Measurements from ENCODE around the gene LRBA. TPM values are rescaled to one million over a fixed set of nuclear protein-coding genes. Genes with fewer than 3 reads are reported as not detected.

Gene LRBA
- polyA plus RNA-seq, 3 donors from 2014 or later, result 18.1 to 25.3 (median 19.6) TPM

DNA sequence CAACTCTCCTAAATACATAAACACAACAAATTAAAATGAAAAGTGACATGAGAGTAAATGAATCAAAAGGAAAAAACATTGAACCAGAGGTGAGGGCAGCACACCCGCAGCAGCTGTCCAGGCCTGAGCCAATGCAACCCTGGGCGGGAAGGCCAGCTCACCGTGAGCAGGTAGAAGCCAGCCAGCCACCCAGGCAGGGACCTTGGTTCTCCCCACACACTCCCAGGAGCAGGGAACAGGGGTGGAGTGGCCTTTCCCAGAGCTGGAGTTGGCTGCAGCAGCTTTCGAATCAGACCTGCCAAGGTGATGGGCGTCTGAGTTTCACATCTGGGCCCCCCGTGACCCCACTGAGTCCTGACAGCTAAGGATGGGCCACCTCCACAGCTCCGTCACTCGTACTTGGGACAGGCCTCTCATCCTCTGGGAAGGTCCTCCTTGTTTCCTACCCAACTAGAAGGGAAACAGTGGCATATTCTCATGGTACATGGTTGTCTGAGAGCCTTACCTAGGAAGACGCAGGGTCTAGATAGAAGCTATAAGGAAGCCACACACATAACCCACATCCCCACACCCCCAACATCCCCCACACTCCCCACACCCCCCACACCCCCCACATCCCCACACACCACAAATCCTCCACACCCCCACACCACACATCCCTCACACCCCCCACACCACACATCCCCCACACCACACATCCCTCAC lies 764.6 kb downstream of the LRBA start:
- peaks cover 0 to 2% of the 10 kb centered on the region in 2 donors for H3K4me1 Mint-ChIP-seq
- DNase-seq, result peak in 1 of 3 donors; percentile 5
- peak overlapping the region in 1 of 6 donors; percentile 51 for H3K27ac Mint-ChIP-seq
- H3K9me3 Mint-ChIP-seq, result no peaks in the 10 kb centered on the region
- no peak overlapping the region for H3K4me3 Mint-ChIP-seq
- H3K36me3 Mint-ChIP-seq, result no peaks in the 10 kb centered on the region
- peaks cover 0 to 5% (median 0%) of the 10 kb centered on the region in 3 donors for H3K27me3 Mint-ChIP-seq (ENCODE audit: low read depth in 3 of 3)

DNA sequence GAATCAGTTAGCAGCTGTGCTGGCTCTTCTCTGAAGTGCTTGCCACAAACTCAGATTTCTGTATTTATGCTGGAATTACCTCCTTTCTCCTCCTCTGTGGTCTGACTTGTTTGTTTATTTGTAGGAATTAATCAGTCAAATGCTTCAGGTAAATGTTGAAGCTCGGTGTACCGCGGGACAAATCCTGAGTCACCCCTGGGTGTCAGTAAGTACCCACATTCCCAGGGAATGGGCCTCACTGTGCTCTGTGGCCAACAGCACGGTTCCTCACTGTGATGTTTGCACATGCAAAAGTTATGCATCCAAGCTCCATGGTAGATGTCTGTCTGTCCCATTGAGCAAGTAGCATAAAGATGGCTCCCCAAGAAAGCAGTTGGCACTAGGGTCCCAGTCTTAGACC lies 766.9 kb downstream of the LRBA start:
- Mint-ChIP-seq H3K36me3 (no peaks in the 10 kb centered on the region), H3K4me3 (no peak overlapping the region), H3K9me3 (no peaks in the 10 kb centered on the region), H3K4me1 (peaks cover 0 to 4% of the 10 kb centered on the region in 2 donors), H3K27me3 (ENCODE audit: low read depth in 3 of 3) (peaks cover 0 to 3% (median 2%) of the 10 kb centered on the region in 3 donors), H3K27ac (no peak overlapping the region)
- no peak for DNase-seq

DNA sequence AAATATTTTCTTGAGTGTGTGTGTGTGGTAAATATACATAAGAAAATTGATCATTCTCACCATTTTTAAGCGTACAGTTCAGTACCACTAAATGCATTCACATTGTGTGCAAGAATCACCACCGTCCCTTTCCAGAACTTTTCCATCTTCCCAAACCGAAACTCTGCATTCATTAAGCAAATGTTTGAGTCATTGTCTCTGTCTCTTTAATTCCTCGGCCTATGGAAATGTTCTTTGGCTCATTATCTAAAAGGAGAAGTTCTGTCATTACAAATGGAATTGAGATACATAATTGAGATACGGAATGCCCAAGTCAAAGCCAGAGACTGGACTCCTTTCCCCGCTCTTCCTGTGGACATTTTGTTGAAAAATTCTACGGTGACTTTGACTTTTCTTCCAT lies 767.9 kb downstream of the LRBA start:
- Mint-ChIP-seq H3K4me3 (no peak overlapping the region), H3K27me3 (ENCODE audit: low read depth in 3 of 3) (peaks cover 0 to 3% (median 2%) of the 10 kb centered on the region in 3 donors), H3K4me1 (peaks cover 0 to 4% of the 10 kb centered on the region in 2 donors), H3K36me3 (no peaks in the 10 kb centered on the region), H3K9me3 (no peaks in the 10 kb centered on the region), H3K27ac (no peak overlapping the region)
- no peak for DNase-seq

- no peaks in the 10 kb centered on the region for H3K9me3 Mint-ChIP-seq
- H3K4me3 Mint-ChIP-seq, result no peak overlapping the region
- H3K27ac Mint-ChIP-seq, result no peak overlapping the region
- H3K4me1 Mint-ChIP-seq, result peaks cover 0 to 2% of the 10 kb centered on the region in 2 donors
- no peak for DNase-seq
- H3K27me3 Mint-ChIP-seq (ENCODE audit: low read depth in 3 of 3), result peaks cover 2 to 3% (median 2%) of the 10 kb centered on the region in 3 donors
- H3K36me3 Mint-ChIP-seq, result no peaks in the 10 kb centered on the region
Observed at GRCh38 chr4:150244600-150244999, 770.5 kb downstream of the LRBA start.

GRCh38 chr4:150243932-150244331 lies 771.2 kb downstream of the LRBA start:
- DNase-seq, result no peak
- Mint-ChIP-seq H3K27ac (no peak overlapping the region), H3K4me1 (peaks cover 0 to 2% of the 10 kb centered on the region in 2 donors), H3K36me3 (no peaks in the 10 kb centered on the region), H3K9me3 (no peaks in the 10 kb centered on the region), H3K27me3 (ENCODE audit: low read depth in 3 of 3) (peaks cover 2 to 3% (median 2%) of the 10 kb centered on the region in 3 donors), H3K4me3 (no peak overlapping the region)

- Mint-ChIP-seq H3K4me3 (no peak overlapping the region), H3K27me3 (ENCODE audit: low read depth in 3 of 3) (peaks cover 2 to 3% (median 2%) of the 10 kb centered on the region in 3 donors), H3K27ac (no peak overlapping the region), H3K9me3 (no peaks in the 10 kb centered on the region), H3K4me1 (peaks cover 0 to 2% of the 10 kb centered on the region in 2 donors), H3K36me3 (no peaks in the 10 kb centered on the region)
- no peak for DNase-seq
Observed at GRCh38 chr4:150242820-150243458, 772.1 kb downstream of the LRBA start.

DNA sequence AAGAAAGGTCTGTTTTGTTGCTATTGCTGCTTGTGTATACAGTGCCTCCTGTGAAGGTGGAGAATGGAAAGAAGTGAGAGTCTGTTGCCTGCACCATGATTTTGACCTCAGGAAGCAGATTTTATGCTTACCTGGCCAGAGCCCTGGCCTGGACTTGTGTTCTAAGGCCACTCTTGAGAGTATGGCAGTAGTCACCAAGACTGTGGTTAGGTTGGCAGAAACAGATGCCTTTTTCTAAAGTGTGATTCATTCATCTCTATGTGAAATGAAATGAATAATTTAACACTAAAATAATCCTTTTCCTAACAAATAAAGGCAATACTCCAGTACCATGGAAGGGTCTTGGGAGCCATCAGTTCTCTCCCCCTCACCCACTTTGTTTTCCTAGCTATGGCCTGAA lies 775.1 kb downstream of the LRBA start:
- peaks cover 0 to 2% (median 1%) of the 10 kb centered on the region in 3 donors for H3K27me3 Mint-ChIP-seq (ENCODE audit: low read depth in 3 of 3)
- no peak for DNase-seq
- no peaks in the 10 kb centered on the region for H3K36me3 Mint-ChIP-seq
- H3K9me3 Mint-ChIP-seq, result no peaks in the 10 kb centered on the region
- H3K27ac Mint-ChIP-seq, result no peak overlapping the region
- no peaks in the 10 kb centered on the region for H3K4me1 Mint-ChIP-seq
- H3K4me3 Mint-ChIP-seq, result no peak overlapping the region

- no peaks in the 10 kb centered on the region for H3K9me3 Mint-ChIP-seq
- DNase-seq, result no peak
- no peak overlapping the region for H3K4me3 Mint-ChIP-seq
- peaks cover 0 to 2% (median 0%) of the 10 kb centered on the region in 3 donors for H3K27me3 Mint-ChIP-seq (ENCODE audit: low read depth in 3 of 3)
- H3K27ac Mint-ChIP-seq, result no peak overlapping the region
- H3K4me1 Mint-ChIP-seq, result no peaks in the 10 kb centered on the region
- no peaks in the 10 kb centered on the region for H3K36me3 Mint-ChIP-seq
Observed at GRCh38 chr4:150238591-150238990, 776.5 kb downstream of the LRBA start.

DNA sequence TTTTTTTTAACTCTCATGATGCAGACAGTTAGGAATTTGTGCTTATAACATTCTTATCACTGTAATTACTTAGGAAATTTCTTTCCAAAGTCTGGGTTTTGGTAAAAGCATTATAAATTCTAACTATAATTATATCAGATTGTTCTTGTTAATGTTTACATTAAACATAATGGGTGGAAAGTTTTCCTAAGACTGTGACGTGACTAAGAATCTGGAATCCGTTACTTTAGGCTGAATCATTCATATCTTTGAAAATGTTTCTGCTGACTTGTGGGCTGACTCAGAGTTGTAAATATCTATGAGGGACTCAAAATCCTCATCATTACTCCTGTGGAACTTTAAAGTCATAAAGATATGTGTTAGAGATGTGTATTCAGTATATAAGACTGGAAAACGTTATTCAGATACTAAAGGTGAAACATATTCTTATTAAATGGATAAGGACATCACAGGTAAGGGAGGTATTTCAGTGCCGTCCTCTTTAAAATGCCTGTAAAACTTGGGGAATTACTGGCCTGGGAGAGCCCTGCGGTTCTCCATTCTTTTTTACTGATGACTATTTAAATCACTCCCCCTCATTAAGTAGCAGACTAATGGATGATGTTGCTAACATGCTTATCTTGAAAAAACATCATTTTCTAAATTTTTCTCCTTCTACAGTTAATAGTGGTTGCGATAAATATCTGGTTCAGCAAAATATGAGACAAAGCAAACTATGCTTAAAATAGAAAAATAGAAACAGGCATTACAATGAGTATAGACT lies 777.8 kb downstream of the LRBA start:
- H3K36me3 Mint-ChIP-seq, result no peaks in the 10 kb centered on the region
- H3K4me3 Mint-ChIP-seq, result no peak overlapping the region
- DNase-seq, result no peak
- H3K4me1 Mint-ChIP-seq, result no peaks in the 10 kb centered on the region
- H3K27me3 Mint-ChIP-seq (ENCODE audit: low read depth in 3 of 3), result peaks cover 0 to 2% (median 0%) of the 10 kb centered on the region in 3 donors
- H3K9me3 Mint-ChIP-seq, result peaks cover 0 to 2% (median 0%) of the 10 kb centered on the region in 6 donors
- no peak overlapping the region for H3K27ac Mint-ChIP-seq

DNA sequence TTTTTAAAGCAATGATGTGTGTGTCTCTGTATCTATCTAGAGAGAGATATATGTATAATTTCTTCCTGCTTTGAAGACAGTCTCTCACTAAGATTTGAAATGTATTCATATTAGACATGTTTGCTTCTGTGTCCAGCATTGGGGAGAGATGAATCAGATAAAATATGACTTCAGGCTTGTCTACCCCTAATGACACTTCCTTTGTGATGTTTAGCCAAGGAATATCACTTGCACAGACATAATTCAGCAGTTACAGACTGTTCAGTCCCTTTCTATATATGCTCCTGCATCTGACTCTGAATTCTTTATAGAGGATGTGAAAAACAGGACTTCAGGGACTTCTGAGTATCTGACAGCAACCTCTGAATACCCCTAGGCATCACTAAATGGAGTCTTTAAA lies 778.5 kb downstream of the LRBA start:
- Mint-ChIP-seq H3K9me3 (peaks cover 0 to 2% (median 0%) of the 10 kb centered on the region in 6 donors), H3K4me1 (no peaks in the 10 kb centered on the region), H3K27ac (no peak overlapping the region), H3K36me3 (no peaks in the 10 kb centered on the region), H3K4me3 (no peak overlapping the region), H3K27me3 (ENCODE audit: low read depth in 3 of 3) (peaks cover 0 to 2% (median 0%) of the 10 kb centered on the region in 3 donors)
- DNase-seq, result no peak

DNA sequence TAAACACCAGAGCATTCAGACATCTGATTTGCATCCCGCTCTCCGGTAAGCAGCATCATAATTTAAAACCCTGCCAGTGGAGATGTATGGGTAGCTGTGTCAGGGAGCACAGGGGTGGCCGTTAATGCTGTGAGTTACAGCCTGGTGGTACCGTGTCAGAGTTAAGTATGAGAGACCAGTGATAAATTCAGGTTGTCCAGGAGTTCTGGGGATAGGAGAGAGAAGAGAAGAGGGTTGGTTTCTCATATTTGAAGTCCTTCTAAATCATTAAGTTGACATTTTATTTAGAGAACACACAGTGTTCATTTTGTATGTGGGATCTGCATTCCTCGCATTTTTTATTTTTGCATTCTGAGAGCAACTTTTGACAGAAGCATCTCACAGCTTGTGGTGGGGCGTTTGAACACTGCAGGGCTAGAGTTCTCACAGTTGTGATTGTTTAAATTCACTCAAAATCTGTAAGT lies 779.2 kb downstream of the LRBA start:
- DNase-seq, result no peak
- Mint-ChIP-seq H3K4me3 (no peak overlapping the region), H3K36me3 (no peaks in the 10 kb centered on the region), H3K27me3 (ENCODE audit: low read depth in 3 of 3) (no peaks in the 10 kb centered on the region), H3K27ac (no peak overlapping the region), H3K9me3 (peaks cover 0 to 2% (median 0%) of the 10 kb centered on the region in 6 donors), H3K4me1 (no peaks in the 10 kb centered on the region)

- Mint-ChIP-seq H3K4me1 (no peaks in the 10 kb centered on the region), H3K4me3 (no peak overlapping the region), H3K9me3 (peaks cover 0 to 2% (median 0%) of the 10 kb centered on the region in 6 donors), H3K27me3 (ENCODE audit: low read depth in 3 of 3) (no peaks in the 10 kb centered on the region), H3K36me3 (no peaks in the 10 kb centered on the region), H3K27ac (no peak overlapping the region)
- DNase-seq, result no peak
Observed at GRCh38 chr4:150235317-150235716, 779.8 kb downstream of the LRBA start.

DNA sequence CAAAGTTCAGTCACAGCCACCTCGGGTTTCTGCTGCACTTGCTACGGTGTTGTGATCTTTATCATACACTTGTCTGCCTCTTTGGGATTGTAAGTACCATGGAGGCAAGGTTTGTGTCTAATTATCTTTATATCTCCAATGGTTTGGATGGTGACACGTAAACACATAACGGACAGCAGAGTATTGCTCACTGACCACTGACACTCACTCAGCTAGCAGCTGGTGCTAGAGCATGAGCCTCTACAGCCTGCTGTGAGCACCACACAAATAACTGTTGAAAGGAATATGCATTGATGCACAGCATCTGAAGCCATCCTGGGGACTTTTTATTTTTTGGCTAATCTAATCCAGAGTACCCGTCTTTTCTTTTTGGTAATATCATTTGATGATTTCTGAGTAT lies 780.8 kb downstream of the LRBA start:
- H3K27ac Mint-ChIP-seq, result no peak overlapping the region

GRCh38 chr4:150232029-150232428 lies 783.1 kb downstream of the LRBA start:
- Mint-ChIP-seq H3K4me1 (no peaks in the 10 kb centered on the region), H3K27ac (no peak overlapping the region), H3K9me3 (peaks cover 0 to 2% (median 0%) of the 10 kb centered on the region in 6 donors), H3K4me3 (no peak overlapping the region), H3K36me3 (no peaks in the 10 kb centered on the region), H3K27me3 (ENCODE audit: low read depth in 3 of 3) (peaks cover 0 to 5% (median 2%) of the 10 kb centered on the region in 3 donors)
- no peak for DNase-seq

More for the DNA sequence above, 780.8 kb downstream of the LRBA start:
- Mint-ChIP-seq H3K9me3 (peaks cover 0 to 2% (median 0%) of the 10 kb centered on the region in 6 donors), H3K4me1 (no peaks in the 10 kb centered on the region), H3K4me3 (no peak overlapping the region), H3K36me3 (no peaks in the 10 kb centered on the region), H3K27me3 (ENCODE audit: low read depth in 3 of 3) (peaks cover 0 to 1% (median 0%) of the 10 kb centered on the region in 3 donors)
- no peak for DNase-seq

All from immature natural killer cell (primary cell).